LNCaP clone FGC (cell line): ENCODE results near the gene HOXA7.

Source experiments
- DNase-seq: peaks from one replicate; pipeline ENCODE4 v3.0.0-alpha.2; 2011; ENCODE audit warnings: low read depth
- H3K4me3 ChIP-seq: 2 replicates; pipeline ENCODE4 v1.5.1; 2011; ENCODE audit warnings: mild to moderate bottlenecking, low read depth, low read length, control low read depth
- CTCF ChIP-seq: IDR thresholded peaks from 2 replicates; pipeline ENCODE4 v1.5.1; 2012; ENCODE audit warnings: mild to moderate bottlenecking; ENCODE audit not compliant: control insufficient read depth, insufficient read depth; ENCODE audit errors: extremely low read depth

HOXA7 gene

GRCh38 chr7:27159266-27160144 is 3.0 kb upstream of the HOXA7 start:
- H3K4me3 ChIP-seq: no peak overlapping the region
- DNase-seq: peak; percentile 65
- TF ChIP-seq CTCF: no peak

- DNase-seq: no peak
- H3K4me3 ChIP-seq: no peak overlapping the region
- no peak for TF ChIP-seq CTCF
Measured at GRCh38 chr7:27158436-27159265, 2.2 kb upstream of the HOXA7 start.

DNA sequence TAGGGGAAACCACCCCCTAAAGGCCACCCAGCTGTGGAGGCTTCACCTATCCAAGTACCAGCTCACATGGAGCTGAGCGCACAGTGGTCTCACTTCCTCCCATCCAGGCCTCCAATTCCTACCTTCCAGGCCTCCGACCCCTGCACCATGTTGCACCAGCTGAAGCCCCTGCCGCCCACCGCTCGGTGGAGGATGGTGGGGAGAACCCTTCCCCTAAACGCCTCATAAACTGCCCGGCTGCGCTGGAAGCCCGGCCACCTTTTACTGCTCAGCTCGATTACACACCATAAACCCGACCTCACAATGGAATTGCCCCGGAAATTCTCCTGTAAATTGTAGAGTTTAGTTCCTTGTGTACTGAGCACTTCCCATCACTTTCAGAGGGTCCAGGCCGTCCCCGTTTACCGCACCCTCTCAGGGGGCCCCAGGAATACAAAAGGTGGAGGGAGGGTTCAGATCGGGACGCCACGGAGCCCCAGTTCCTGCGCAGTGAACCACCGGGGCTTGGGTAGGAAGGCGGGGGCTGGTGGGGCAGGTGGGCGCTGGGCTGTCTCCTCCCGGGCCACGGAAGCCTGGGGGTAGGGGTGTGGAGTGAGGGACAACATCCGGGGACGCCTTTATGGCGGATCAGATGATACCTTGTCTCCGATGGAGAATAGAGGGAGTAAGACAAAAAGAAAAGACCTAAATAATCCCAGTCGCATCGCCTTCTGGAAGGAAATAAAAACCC is 1.4 kb upstream of the HOXA7 start:
- no peak overlapping the region for H3K4me3 ChIP-seq
- no peak for DNase-seq
- no peak for TF ChIP-seq CTCF

DNA sequence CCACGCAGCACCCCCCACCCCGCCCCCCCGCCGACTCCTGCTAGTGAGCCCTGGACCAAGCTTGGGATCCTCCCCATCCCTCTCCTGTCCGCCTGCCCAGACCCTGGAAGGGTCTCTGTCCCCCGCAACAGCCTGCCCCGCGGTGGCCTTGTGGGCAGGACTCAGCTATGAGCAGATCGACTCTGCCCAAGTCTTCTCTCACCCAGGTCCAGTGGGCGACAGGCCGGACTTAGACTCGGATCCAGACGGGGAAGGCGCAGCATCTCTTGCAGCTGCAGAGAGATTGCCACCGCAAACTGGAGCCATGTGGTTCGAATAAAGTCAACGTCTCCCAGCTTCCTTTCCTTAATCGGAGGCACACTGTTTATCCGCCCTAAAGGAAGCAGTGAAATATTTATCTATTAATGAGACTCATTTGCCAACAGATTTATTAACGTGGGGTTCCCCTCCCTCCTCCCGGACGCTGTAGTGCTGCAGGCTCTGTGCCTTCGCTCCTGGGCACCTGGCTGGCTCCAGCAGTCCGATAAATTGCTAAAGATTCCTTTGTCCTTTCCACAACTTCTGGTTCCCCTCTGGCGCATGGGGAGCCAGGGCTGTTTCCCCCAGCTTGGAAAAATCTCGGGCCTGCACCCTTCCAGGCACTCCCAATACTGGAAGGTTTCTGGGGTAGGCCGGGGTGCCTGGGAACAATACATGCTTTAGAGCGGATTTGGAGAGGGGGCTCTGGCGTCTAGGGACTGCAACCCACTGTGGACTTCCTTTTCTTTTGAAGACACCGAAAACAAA is 634 bp upstream of the HOXA7 start:
- H3K4me3 ChIP-seq: no peak overlapping the region
- TF ChIP-seq CTCF: no peak
- no peak for DNase-seq

DNA sequence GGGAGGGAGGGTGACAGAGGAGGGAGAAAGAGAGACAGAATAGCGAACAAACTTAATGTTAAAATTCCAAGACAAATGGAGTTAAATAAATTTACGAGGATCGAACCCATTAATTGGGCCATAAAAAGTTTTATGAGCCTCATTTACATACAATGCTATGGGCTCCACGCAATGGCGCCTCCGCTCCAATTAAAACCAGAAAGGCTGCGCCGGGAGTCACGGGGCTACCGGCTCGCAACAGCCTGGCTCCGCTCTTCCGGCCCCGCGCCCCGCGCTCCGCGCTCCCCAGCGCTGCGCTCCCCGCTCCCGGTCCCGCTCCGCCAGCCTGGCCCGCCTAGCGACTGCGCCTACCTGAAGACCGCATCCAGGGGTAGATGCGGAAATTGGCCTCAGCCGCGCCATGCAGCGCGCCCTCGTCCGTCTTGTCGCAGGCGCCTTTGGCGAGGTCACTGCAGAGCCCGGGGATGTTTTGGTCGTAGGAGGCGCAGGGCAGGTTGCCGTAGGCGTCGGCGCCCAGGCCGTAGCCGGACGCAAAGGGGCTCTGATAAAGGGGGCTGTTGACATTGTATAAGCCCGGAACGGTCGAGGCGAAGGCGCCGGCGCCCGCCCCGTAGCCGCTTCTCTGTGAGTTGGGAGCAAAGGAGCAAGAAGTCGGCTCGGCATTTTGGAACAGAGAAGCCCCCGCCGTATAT is 513 bp downstream of the HOXA7 start:
- TF ChIP-seq CTCF: peak; percentile 19; the same call in 1 of the 2 replicates
- peak overlapping the region; percentile 28 for H3K4me3 ChIP-seq
- DNase-seq: no peak
